ENCODE data around the gene KAZN. TPM values are rescaled to one million over a fixed set of nuclear protein-coding genes. Genes with fewer than 3 reads are reported as not detected.

Gene KAZN
- total RNA-seq, 2 donors from 2014 or later = 0.46 to 0.58 TPM

- DNase-seq = no peak
- no peaks in the 10 kb centered on the region for H3K4me1 Mint-ChIP-seq (ENCODE audit: low read depth)
- no peaks in the 10 kb centered on the region for H3K9me3 Mint-ChIP-seq
- ATAC-seq (replicated peaks in 1 of 2) = no peak
- H3K27ac Mint-ChIP-seq = no peak overlapping the region
- H3K4me3 Mint-ChIP-seq = no peak overlapping the region
- no peaks in the 10 kb centered on the region for H3K36me3 Mint-ChIP-seq (ENCODE audit: insufficient read depth in 2 of 2)
- peaks cover 14% of the 10 kb centered on the region for H3K27me3 Mint-ChIP-seq (ENCODE audit: low read depth)
These were observed 161.4 kb downstream of the KAZN start for GRCh38 chr1:14759843-14760242.

- Mint-ChIP-seq H3K9me3 (no peaks in the 10 kb centered on the region), H3K4me1 (ENCODE audit: low read depth) (no peaks in the 10 kb centered on the region), H3K27ac (no peak overlapping the region)
These were observed 162.3 kb downstream of the KAZN start for GRCh38 chr1:14760780-14761179.

GRCh38 chr1:14761291-14762153, 163.0 kb downstream of the KAZN start:
- DNase-seq = no peak
- peaks cover 24% of the 10 kb centered on the region for H3K27me3 Mint-ChIP-seq (ENCODE audit: low read depth)
- H3K36me3 Mint-ChIP-seq (ENCODE audit: insufficient read depth in 2 of 2) = no peaks in the 10 kb centered on the region
- H3K4me3 Mint-ChIP-seq = no peak overlapping the region
- H3K9me3 Mint-ChIP-seq = no peaks in the 10 kb centered on the region
- ATAC-seq (replicated peaks in 1 of 2) = no peak
- H3K27ac Mint-ChIP-seq = no peak overlapping the region
- H3K4me1 Mint-ChIP-seq (ENCODE audit: low read depth) = no peaks in the 10 kb centered on the region

More at GRCh38 chr1:14760780-14761179, 162.3 kb downstream of the KAZN start:
- DNase-seq (no peak), ATAC-seq (replicated peaks in 1 of 2) (no peak)
- Mint-ChIP-seq H3K4me3 (no peak overlapping the region), H3K36me3 (ENCODE audit: insufficient read depth in 2 of 2) (no peaks in the 10 kb centered on the region), H3K27me3 (ENCODE audit: low read depth) (peaks cover 24% of the 10 kb centered on the region)

- DNase-seq (no peak), ATAC-seq (replicated peaks in 1 of 2) (no peak)
- no peaks in the 10 kb centered on the region for H3K36me3 Mint-ChIP-seq (ENCODE audit: insufficient read depth in 2 of 2)
- H3K4me1 Mint-ChIP-seq (ENCODE audit: low read depth) = no peaks in the 10 kb centered on the region
- H3K9me3 Mint-ChIP-seq = no peaks in the 10 kb centered on the region
- peaks cover 24% of the 10 kb centered on the region for H3K27me3 Mint-ChIP-seq (ENCODE audit: low read depth)
- H3K27ac Mint-ChIP-seq = no peak overlapping the region
- no peak overlapping the region for H3K4me3 Mint-ChIP-seq
These were observed 165.5 kb downstream of the KAZN start for GRCh38 chr1:14763977-14764376.

- no peaks in the 10 kb centered on the region for H3K4me1 Mint-ChIP-seq (ENCODE audit: low read depth)
- H3K27ac Mint-ChIP-seq = no peak overlapping the region
- H3K9me3 Mint-ChIP-seq = no peaks in the 10 kb centered on the region
- DNase-seq (no peak), ATAC-seq (replicated peaks in 1 of 2) (no peak)
- H3K36me3 Mint-ChIP-seq (ENCODE audit: insufficient read depth in 2 of 2) = no peaks in the 10 kb centered on the region
- H3K4me3 Mint-ChIP-seq = no peak overlapping the region
- peaks cover 23% of the 10 kb centered on the region for H3K27me3 Mint-ChIP-seq (ENCODE audit: low read depth)
These were observed 167.3 kb downstream of the KAZN start for GRCh38 chr1:14765773-14766172.

- H3K27ac Mint-ChIP-seq = no peak overlapping the region
These were observed 168.6 kb downstream of the KAZN start for GRCh38 chr1:14767075-14767474.

GRCh38 chr1:14768582-14769304, 170.3 kb downstream of the KAZN start:
- Mint-ChIP-seq H3K27ac (no peak overlapping the region), H3K27me3 (ENCODE audit: low read depth) (peaks cover 9% of the 10 kb centered on the region), H3K4me3 (no peak overlapping the region), H3K9me3 (no peaks in the 10 kb centered on the region), H3K4me1 (ENCODE audit: low read depth) (no peaks in the 10 kb centered on the region), H3K36me3 (ENCODE audit: insufficient read depth in 2 of 2) (no peaks in the 10 kb centered on the region)
- ATAC-seq (replicated peaks in 1 of 2) = no peak
- DNase-seq = no peak

More at GRCh38 chr1:14767075-14767474, 168.6 kb downstream of the KAZN start:
- Mint-ChIP-seq H3K4me1 (ENCODE audit: low read depth) (no peaks in the 10 kb centered on the region), H3K4me3 (no peak overlapping the region), H3K36me3 (ENCODE audit: insufficient read depth in 2 of 2) (no peaks in the 10 kb centered on the region), H3K9me3 (no peaks in the 10 kb centered on the region), H3K27me3 (ENCODE audit: low read depth) (peaks cover 10% of the 10 kb centered on the region)
- DNase-seq (no peak), ATAC-seq (replicated peaks in 1 of 2) (no peak)

GRCh38 chr1:14769486-14770274, 171.2 kb downstream of the KAZN start:
- ATAC-seq (replicated peaks in 1 of 2) = no peak
- no peaks in the 10 kb centered on the region for H3K9me3 Mint-ChIP-seq

GRCh38 chr1:14773396-14774025, 175.0 kb downstream of the KAZN start:
- no peak for DNase-seq
- H3K9me3 Mint-ChIP-seq = no peaks in the 10 kb centered on the region
- H3K4me3 Mint-ChIP-seq = no peak overlapping the region
- H3K36me3 Mint-ChIP-seq (ENCODE audit: insufficient read depth in 2 of 2) = no peaks in the 10 kb centered on the region
- no peaks in the 10 kb centered on the region for H3K4me1 Mint-ChIP-seq (ENCODE audit: low read depth)
- H3K27ac Mint-ChIP-seq = no peak overlapping the region
- no peak for ATAC-seq (replicated peaks in 1 of 2)
- no peaks in the 10 kb centered on the region for H3K27me3 Mint-ChIP-seq (ENCODE audit: low read depth)

More at GRCh38 chr1:14769486-14770274, 171.2 kb downstream of the KAZN start:
- no peak overlapping the region for H3K4me3 Mint-ChIP-seq
- H3K27ac Mint-ChIP-seq = no peak overlapping the region
- no peaks in the 10 kb centered on the region for H3K4me1 Mint-ChIP-seq (ENCODE audit: low read depth)
- DNase-seq = no peak
- no peaks in the 10 kb centered on the region for H3K36me3 Mint-ChIP-seq (ENCODE audit: insufficient read depth in 2 of 2)
- peaks cover 9% of the 10 kb centered on the region for H3K27me3 Mint-ChIP-seq (ENCODE audit: low read depth)

- Mint-ChIP-seq H3K36me3 (ENCODE audit: insufficient read depth in 2 of 2) (no peaks in the 10 kb centered on the region), H3K27me3 (ENCODE audit: low read depth) (no peaks in the 10 kb centered on the region), H3K4me1 (ENCODE audit: low read depth) (no peaks in the 10 kb centered on the region), H3K9me3 (no peaks in the 10 kb centered on the region), H3K4me3 (no peak overlapping the region), H3K27ac (no peak overlapping the region)
- DNase-seq (no peak), ATAC-seq (replicated peaks in 1 of 2) (no peak)
These were observed 175.7 kb downstream of the KAZN start for GRCh38 chr1:14774225-14774624.

- no peak for ATAC-seq (replicated peaks in 1 of 2)
- Mint-ChIP-seq H3K4me1 (ENCODE audit: low read depth) (no peaks in the 10 kb centered on the region), H3K36me3 (ENCODE audit: insufficient read depth in 2 of 2) (no peaks in the 10 kb centered on the region), H3K9me3 (no peaks in the 10 kb centered on the region), H3K27ac (no peak overlapping the region), H3K4me3 (no peak overlapping the region), H3K27me3 (ENCODE audit: low read depth) (no peaks in the 10 kb centered on the region)
- no peak for DNase-seq
These were observed 176.5 kb downstream of the KAZN start for GRCh38 chr1:14774988-14775387.

- Mint-ChIP-seq H3K27ac (no peak overlapping the region), H3K4me1 (ENCODE audit: low read depth) (no peaks in the 10 kb centered on the region), H3K4me3 (no peak overlapping the region), H3K27me3 (ENCODE audit: low read depth) (no peaks in the 10 kb centered on the region), H3K36me3 (ENCODE audit: insufficient read depth in 2 of 2) (no peaks in the 10 kb centered on the region), H3K9me3 (no peaks in the 10 kb centered on the region)
- ATAC-seq (replicated peaks in 1 of 2) (no peak), DNase-seq (no peak)
These were observed 176.9 kb downstream of the KAZN start for GRCh38 chr1:14775434-14775833.

Data from activated T-cell treated with anti-CD3 and anti-CD28 coated beads, Interleukin-2, amount 50 U/mL, for 72 hours (primary cell).